GM12878 (cell line): ENCODE results near the gene GATAD2B.

Experiments
- CREM ChIP-seq: IDR thresholded peaks from 2 replicates; pipeline ENCODE4 v1.6.1; 2014; ENCODE audit warnings: antibody characterized with exemption, low read depth
- JUND ChIP-seq: IDR thresholded peaks from 2 replicates; pipeline ENCODE4 v1.6.1; 2012; ENCODE audit warnings: low read depth, mild to moderate bottlenecking, low read length, improper control_type of control experiment, moderate library complexity
- NFYB ChIP-seq: IDR thresholded peaks from 2 replicates; pipeline ENCODE4 v1.6.1; 2011; ENCODE audit warnings: low read depth, mild to moderate bottlenecking, low read length, improper control_type of control experiment, moderate library complexity; ENCODE audit not compliant: insufficient read depth
- SIN3A ChIP-seq: IDR thresholded peaks from 2 replicates; pipeline ENCODE4 v1.6.1; 2012; ENCODE audit warnings: low read depth, low read length, improper control_type of control experiment
- SMC3 ChIP-seq: IDR thresholded peaks from 2 replicates; pipeline ENCODE4 v1.6.1; 2011; ENCODE audit warnings: low read length, improper control_type of control experiment, borderline replicate concordance
- SP1 ChIP-seq: IDR thresholded peaks from one replicate; pipeline ENCODE4 v1.6.1; 2011; ENCODE audit warnings: low read depth, low read length
- YY1 ChIP-seq: IDR thresholded peaks from 2 replicates; pipeline ENCODE4 v1.6.1; 2011; ENCODE audit warnings: low read depth, mild to moderate bottlenecking, low read length
- TF ChIP-seq, protein P1 (sequence below), 3 experiments: IDR thresholded peaks in 2 of 3; conservative IDR thresholded peaks in 1 of 3; 2 replicates each; pipeline ENCODE4 v1.5.1; 2011; ENCODE audit warnings: low read depth in 3 of 3, low read length in 3 of 3, mild to moderate bottlenecking in 3 of 3, control low read depth in 2 of 3, moderate library complexity in 2 of 3, inconsistent platforms in 1 of 3, mixed read lengths in 1 of 3; ENCODE audit not compliant: control insufficient read depth in 2 of 3, insufficient read depth in 1 of 3; ENCODE audit errors: extremely low read depth in 1 of 3
- TF ChIP-seq, protein P2 (sequence below): fragments of 450-650 bp; IDR thresholded peaks from 2 replicates; pipeline ENCODE4 v1.6.1; 2018; ENCODE audit warnings: mild to moderate bottlenecking, low read depth, moderate library complexity; ENCODE audit not compliant: partially characterized antibody
- TF ChIP-seq, protein P3 (sequence below): IDR thresholded peaks from 2 replicates; pipeline ENCODE4 v1.6.1; 2012; ENCODE audit warnings: low read length, inconsistent platforms
- TF ChIP-seq, protein P4 (sequence below): fragments of 450-650 bp; IDR thresholded peaks from 2 replicates; pipeline ENCODE4 v1.6.1; 2017; ENCODE audit warnings: borderline replicate concordance
- TF ChIP-seq, protein P5 (sequence below): fragments of 150-350 bp; IDR thresholded peaks from 2 replicates; pipeline ENCODE4 v1.6.1; 2016; ENCODE audit warnings: low read depth, low read length
- TF ChIP-seq, protein P6 (sequence below): fragments of 450-650 bp; conservative IDR thresholded peaks from 2 replicates; pipeline ENCODE4 v1.6.1; 2017; ENCODE audit warnings: mild to moderate bottlenecking, moderate library complexity

DNA sequence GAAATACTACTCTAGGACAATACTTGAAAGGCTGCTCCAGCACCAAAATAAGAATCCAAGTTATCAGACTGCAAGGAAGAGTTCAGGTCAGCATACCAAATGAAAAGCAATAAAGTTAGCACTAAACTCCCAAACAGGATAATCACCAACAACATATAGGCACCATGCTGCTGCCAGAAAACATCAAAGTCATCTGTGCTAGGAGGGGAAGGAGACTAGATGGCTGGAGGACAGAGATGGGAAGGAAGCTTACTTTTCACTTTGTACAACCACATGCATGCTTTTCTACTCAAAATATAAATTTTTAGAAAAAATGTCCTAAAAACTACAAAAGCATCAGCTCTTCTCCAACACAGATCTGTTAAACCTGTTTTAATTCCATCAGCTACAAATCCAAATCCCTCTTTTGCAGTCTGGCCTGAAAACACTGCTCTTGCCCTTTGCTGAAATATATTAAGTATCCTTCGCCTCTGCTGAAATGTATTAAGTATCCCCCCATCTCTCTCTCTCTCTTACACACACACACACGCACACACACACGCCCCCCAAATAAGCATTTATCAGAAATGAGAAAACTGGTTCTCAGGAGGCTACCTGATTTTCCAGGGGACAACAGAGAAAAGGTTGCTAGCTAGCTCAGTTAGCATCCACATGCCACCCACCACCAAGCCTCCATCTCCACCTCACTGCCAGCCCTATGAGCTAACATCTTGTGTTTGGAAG, 1.5 kb downstream of the GATAD2B start:
- TF ChIP-seq JUND, result no peak
- no peak for TF ChIP-seq CREM
- TF ChIP-seq, protein P1, sequence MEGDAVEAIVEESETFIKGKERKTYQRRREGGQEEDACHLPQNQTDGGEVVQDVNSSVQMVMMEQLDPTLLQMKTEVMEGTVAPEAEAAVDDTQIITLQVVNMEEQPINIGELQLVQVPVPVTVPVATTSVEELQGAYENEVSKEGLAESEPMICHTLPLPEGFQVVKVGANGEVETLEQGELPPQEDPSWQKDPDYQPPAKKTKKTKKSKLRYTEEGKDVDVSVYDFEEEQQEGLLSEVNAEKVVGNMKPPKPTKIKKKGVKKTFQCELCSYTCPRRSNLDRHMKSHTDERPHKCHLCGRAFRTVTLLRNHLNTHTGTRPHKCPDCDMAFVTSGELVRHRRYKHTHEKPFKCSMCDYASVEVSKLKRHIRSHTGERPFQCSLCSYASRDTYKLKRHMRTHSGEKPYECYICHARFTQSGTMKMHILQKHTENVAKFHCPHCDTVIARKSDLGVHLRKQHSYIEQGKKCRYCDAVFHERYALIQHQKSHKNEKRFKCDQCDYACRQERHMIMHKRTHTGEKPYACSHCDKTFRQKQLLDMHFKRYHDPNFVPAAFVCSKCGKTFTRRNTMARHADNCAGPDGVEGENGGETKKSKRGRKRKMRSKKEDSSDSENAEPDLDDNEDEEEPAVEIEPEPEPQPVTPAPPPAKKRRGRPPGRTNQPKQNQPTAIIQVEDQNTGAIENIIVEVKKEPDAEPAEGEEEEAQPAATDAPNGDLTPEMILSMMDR (IDR thresholded peaks at IDR 0.05 in 2 of 3, conservative IDR thresholded peaks at IDR 0.05 in 1 of 3; ENCODE audit: control insufficient read depth in 2 of 3, extremely low read depth in 1 of 3, insufficient read depth in 1 of 3, low read depth in 3 of 3, low read length in 3 of 3), result no peak
- no peak for TF ChIP-seq SMC3
- TF ChIP-seq, protein P2, sequence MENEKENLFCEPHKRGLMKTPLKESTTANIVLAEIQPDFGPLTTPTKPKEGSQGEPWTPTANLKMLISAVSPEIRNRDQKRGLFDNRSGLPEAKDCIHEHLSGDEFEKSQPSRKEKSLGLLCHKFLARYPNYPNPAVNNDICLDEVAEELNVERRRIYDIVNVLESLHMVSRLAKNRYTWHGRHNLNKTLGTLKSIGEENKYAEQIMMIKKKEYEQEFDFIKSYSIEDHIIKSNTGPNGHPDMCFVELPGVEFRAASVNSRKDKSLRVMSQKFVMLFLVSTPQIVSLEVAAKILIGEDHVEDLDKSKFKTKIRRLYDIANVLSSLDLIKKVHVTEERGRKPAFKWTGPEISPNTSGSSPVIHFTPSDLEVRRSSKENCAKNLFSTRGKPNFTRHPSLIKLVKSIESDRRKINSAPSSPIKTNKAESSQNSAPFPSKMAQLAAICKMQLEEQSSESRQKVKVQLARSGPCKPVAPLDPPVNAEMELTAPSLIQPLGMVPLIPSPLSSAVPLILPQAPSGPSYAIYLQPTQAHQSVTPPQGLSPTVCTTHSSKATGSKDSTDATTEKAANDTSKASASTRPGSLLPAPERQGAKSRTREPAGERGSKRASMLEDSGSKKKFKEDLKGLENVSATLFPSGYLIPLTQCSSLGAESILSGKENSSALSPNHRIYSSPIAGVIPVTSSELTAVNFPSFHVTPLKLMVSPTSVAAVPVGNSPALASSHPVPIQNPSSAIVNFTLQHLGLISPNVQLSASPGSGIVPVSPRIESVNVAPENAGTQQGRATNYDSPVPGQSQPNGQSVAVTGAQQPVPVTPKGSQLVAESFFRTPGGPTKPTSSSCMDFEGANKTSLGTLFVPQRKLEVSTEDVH, result no peak
- TF ChIP-seq, protein P3, sequence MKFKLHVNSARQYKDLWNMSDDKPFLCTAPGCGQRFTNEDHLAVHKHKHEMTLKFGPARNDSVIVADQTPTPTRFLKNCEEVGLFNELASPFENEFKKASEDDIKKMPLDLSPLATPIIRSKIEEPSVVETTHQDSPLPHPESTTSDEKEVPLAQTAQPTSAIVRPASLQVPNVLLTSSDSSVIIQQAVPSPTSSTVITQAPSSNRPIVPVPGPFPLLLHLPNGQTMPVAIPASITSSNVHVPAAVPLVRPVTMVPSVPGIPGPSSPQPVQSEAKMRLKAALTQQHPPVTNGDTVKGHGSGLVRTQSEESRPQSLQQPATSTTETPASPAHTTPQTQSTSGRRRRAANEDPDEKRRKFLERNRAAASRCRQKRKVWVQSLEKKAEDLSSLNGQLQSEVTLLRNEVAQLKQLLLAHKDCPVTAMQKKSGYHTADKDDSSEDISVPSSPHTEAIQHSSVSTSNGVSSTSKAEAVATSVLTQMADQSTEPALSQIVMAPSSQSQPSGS, result no peak
- TF ChIP-seq SP1, result no peak
- TF ChIP-seq YY1, result no peak
- TF ChIP-seq, protein P4, sequence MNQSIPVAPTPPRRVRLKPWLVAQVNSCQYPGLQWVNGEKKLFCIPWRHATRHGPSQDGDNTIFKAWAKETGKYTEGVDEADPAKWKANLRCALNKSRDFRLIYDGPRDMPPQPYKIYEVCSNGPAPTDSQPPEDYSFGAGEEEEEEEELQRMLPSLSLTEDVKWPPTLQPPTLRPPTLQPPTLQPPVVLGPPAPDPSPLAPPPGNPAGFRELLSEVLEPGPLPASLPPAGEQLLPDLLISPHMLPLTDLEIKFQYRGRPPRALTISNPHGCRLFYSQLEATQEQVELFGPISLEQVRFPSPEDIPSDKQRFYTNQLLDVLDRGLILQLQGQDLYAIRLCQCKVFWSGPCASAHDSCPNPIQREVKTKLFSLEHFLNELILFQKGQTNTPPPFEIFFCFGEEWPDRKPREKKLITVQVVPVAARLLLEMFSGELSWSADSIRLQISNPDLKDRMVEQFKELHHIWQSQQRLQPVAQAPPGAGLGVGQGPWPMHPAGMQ, result no peak
- TF ChIP-seq NFYB, result no peak
- TF ChIP-seq SIN3A, result no peak
- TF ChIP-seq, protein P5, sequence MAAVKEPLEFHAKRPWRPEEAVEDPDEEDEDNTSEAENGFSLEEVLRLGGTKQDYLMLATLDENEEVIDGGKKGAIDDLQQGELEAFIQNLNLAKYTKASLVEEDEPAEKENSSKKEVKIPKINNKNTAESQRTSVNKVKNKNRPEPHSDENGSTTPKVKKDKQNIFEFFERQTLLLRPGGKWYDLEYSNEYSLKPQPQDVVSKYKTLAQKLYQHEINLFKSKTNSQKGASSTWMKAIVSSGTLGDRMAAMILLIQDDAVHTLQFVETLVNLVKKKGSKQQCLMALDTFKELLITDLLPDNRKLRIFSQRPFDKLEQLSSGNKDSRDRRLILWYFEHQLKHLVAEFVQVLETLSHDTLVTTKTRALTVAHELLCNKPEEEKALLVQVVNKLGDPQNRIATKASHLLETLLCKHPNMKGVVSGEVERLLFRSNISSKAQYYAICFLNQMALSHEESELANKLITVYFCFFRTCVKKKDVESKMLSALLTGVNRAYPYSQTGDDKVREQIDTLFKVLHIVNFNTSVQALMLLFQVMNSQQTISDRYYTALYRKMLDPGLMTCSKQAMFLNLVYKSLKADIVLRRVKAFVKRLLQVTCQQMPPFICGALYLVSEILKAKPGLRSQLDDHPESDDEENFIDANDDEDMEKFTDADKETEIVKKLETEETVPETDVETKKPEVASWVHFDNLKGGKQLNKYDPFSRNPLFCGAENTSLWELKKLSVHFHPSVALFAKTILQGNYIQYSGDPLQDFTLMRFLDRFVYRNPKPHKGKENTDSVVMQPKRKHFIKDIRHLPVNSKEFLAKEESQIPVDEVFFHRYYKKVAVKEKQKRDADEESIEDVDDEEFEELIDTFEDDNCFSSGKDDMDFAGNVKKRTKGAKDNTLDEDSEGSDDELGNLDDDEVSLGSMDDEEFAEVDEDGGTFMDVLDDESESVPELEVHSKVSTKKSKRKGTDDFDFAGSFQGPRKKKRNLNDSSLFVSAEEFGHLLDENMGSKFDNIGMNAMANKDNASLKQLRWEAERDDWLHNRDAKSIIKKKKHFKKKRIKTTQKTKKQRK, result no peak
- TF ChIP-seq, protein P6, sequence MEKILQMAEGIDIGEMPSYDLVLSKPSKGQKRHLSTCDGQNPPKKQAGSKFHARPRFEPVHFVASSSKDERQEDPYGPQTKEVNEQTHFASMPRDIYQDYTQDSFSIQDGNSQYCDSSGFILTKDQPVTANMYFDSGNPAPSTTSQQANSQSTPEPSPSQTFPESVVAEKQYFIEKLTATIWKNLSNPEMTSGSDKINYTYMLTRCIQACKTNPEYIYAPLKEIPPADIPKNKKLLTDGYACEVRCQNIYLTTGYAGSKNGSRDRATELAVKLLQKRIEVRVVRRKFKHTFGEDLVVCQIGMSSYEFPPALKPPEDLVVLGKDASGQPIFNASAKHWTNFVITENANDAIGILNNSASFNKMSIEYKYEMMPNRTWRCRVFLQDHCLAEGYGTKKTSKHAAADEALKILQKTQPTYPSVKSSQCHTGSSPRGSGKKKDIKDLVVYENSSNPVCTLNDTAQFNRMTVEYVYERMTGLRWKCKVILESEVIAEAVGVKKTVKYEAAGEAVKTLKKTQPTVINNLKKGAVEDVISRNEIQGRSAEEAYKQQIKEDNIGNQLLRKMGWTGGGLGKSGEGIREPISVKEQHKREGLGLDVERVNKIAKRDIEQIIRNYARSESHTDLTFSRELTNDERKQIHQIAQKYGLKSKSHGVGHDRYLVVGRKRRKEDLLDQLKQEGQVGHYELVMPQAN, result no peak
